LNCAP (cell line): ENCODE measurements around the gene CCDC14.

Source experiments
- CTCF ChIP-seq: fragments of 450-650 bp; IDR thresholded peaks from 2 replicates; pipeline ENCODE4 v1.5.1; 2017; ENCODE audit warnings: mild to moderate bottlenecking

The CCDC14 gene

GRCh38 chr3:123984957-123985356, 23.9 kb upstream of the CCDC14 start:
- TF ChIP-seq CTCF = no peak

- no peak for TF ChIP-seq CTCF
Measured at GRCh38 chr3:123984350-123984749, 23.3 kb upstream of the CCDC14 start.

- TF ChIP-seq CTCF = no peak
Measured at GRCh38 chr3:123980539-123980938, 19.5 kb upstream of the CCDC14 start.

GRCh38 chr3:123979525-123980501, 18.8 kb upstream of the CCDC14 start:
- TF ChIP-seq CTCF = peak; percentile 76

GRCh38 chr3:123971406-123971805, 10.4 kb upstream of the CCDC14 start:
- TF ChIP-seq CTCF = no peak

- TF ChIP-seq CTCF = no peak
Measured at GRCh38 chr3:123961508-123961856, 453 bp upstream of the CCDC14 start.

GRCh38 chr3:123953735-123954134, 7.3 kb downstream of the CCDC14 start:
- no peak for TF ChIP-seq CTCF
